ENCODE measurements around the gene CCL1.

Gene CCL1

GRCh38 chr17:34408439-34408838 is 45.4 kb upstream of the CCL1 start:
- TF ChIP-seq TAF1 (IDR thresholded peaks at IDR 0.05; ENCODE audit: borderline replicate concordance, insufficient read depth, low read length) (no peak), SIN3A (IDR thresholded peaks at IDR 0.05; ENCODE audit: borderline replicate concordance, insufficient read depth, low read length) (no peak), FOXP2 (optimal IDR thresholded peaks at IDR 0.05; ENCODE audit: borderline replicate concordance, extremely low read depth, extremely low read length, insufficient read depth) (no peak), POLR2AphosphoS5 (IDR thresholded peaks at IDR 0.05; ENCODE audit: low read depth, low read length) (no peak), REST (IDR thresholded peaks at IDR 0.05; ENCODE audit: insufficient read depth in 1 of 2, low read depth in 2 of 2, low read length in 2 of 2) (no peak)

GRCh38 chr17:34406226-34406625 is 43.2 kb upstream of the CCL1 start:
- TF ChIP-seq REST (IDR thresholded peaks at IDR 0.05; ENCODE audit: insufficient read depth in 1 of 2, low read depth in 2 of 2, low read length in 2 of 2): no peak

GRCh38 chr17:34403006-34403405 is 40.0 kb upstream of the CCL1 start:
- no peak for TF ChIP-seq SIN3A (IDR thresholded peaks at IDR 0.05; ENCODE audit: borderline replicate concordance, insufficient read depth, low read length)
- TF ChIP-seq TAF1 (IDR thresholded peaks at IDR 0.05; ENCODE audit: borderline replicate concordance, insufficient read depth, low read length): no peak
- no peak for TF ChIP-seq REST (IDR thresholded peaks at IDR 0.05; ENCODE audit: insufficient read depth in 1 of 2, low read depth in 2 of 2, low read length in 2 of 2)
- TF ChIP-seq FOXP2 (optimal IDR thresholded peaks at IDR 0.05; ENCODE audit: borderline replicate concordance, extremely low read depth, extremely low read length, insufficient read depth): no peak
- no peak for TF ChIP-seq POLR2AphosphoS5 (IDR thresholded peaks at IDR 0.05; ENCODE audit: low read depth, low read length)

- TF ChIP-seq POLR2AphosphoS5 (IDR thresholded peaks at IDR 0.05; ENCODE audit: low read depth, low read length): no peak
- no peak for TF ChIP-seq SIN3A (IDR thresholded peaks at IDR 0.05; ENCODE audit: borderline replicate concordance, insufficient read depth, low read length)
- no peak for TF ChIP-seq FOXP2 (optimal IDR thresholded peaks at IDR 0.05; ENCODE audit: borderline replicate concordance, extremely low read depth, extremely low read length, insufficient read depth)
- no peak for TF ChIP-seq REST (IDR thresholded peaks at IDR 0.05; ENCODE audit: insufficient read depth in 1 of 2, low read depth in 2 of 2, low read length in 2 of 2)
- no peak for TF ChIP-seq TAF1 (IDR thresholded peaks at IDR 0.05; ENCODE audit: borderline replicate concordance, insufficient read depth, low read length)
Measured at GRCh38 chr17:34401165-34401564, 38.1 kb upstream of the CCL1 start.

- no peak for TF ChIP-seq SIN3A (IDR thresholded peaks at IDR 0.05; ENCODE audit: borderline replicate concordance, insufficient read depth, low read length)
Measured at GRCh38 chr17:34400301-34400931, 37.4 kb upstream of the CCL1 start.

All from PFSK-1 (cell line).